HG03558 (cell line): Measurements from ENCODE around the gene HRG.
"Not testable (repeated sequence)": the region's sequence is repeated elsewhere in the genome, so short reads cannot be mapped to it uniquely, and the experiment has no call there.

ENCODE experiments used
- ATAC-seq: cut with Tn5 transposase; IDR thresholded peaks from one replicate; pipeline ENCODE4 v1.9.1; 2021; ENCODE audit warnings: moderate number of reproducible peaks; ENCODE audit not compliant: unreplicated experiment; ENCODE audit errors: extremely low read depth

The HRG gene

GRCh38 chr3:186678604-186679003 lies 12.8 kb downstream of the HRG start:
- ATAC-seq = no peak

- ATAC-seq = no peak
These were observed 13.3 kb downstream of the HRG start for GRCh38 chr3:186679151-186679550.

- ATAC-seq = no peak
These were observed 15.1 kb downstream of the HRG start for GRCh38 chr3:186680869-186681268.

GRCh38 chr3:186682812-186683211 lies 17.0 kb downstream of the HRG start:
- no peak for ATAC-seq

- no peak for ATAC-seq
These were observed 18.2 kb downstream of the HRG start for GRCh38 chr3:186683979-186684378.

- not testable (repeated sequence) for ATAC-seq
These were observed 20.7 kb downstream of the HRG start for GRCh38 chr3:186686475-186686874.

- ATAC-seq = no peak
These were observed 21.4 kb downstream of the HRG start for GRCh38 chr3:186687120-186687651.

GRCh38 chr3:186690304-186690703 lies 24.5 kb downstream of the HRG start:
- ATAC-seq = not testable (repeated sequence)

- ATAC-seq = no peak
These were observed 25.9 kb downstream of the HRG start for GRCh38 chr3:186691676-186692075.

GRCh38 chr3:186693843-186694242 lies 28.0 kb downstream of the HRG start:
- no peak for ATAC-seq

GRCh38 chr3:186694288-186695032 lies 28.6 kb downstream of the HRG start:
- ATAC-seq = no peak

GRCh38 chr3:186696522-186696921 lies 30.7 kb downstream of the HRG start:
- ATAC-seq = no peak

- no peak for ATAC-seq
These were observed 31.7 kb downstream of the HRG start for GRCh38 chr3:186697510-186697909.

- ATAC-seq = no peak
These were observed 34.5 kb downstream of the HRG start for GRCh38 chr3:186700267-186700666.

GRCh38 chr3:186702451-186702850 lies 36.6 kb downstream of the HRG start:
- not testable (repeated sequence) for ATAC-seq

GRCh38 chr3:186705882-186706780 lies 40.3 kb downstream of the HRG start:
- no peak for ATAC-seq

GRCh38 chr3:186708983-186709679 lies 43.3 kb downstream of the HRG start:
- ATAC-seq = no peak

- not testable (repeated sequence) for ATAC-seq
These were observed 44.9 kb downstream of the HRG start for GRCh38 chr3:186710694-186711093.

GRCh38 chr3:186713499-186713898 lies 47.7 kb downstream of the HRG start:
- ATAC-seq = no peak

- no peak for ATAC-seq
These were observed 51.2 kb downstream of the HRG start, which contains the start of gene KNG1 for GRCh38 chr3:186717039-186717457. KNG1 (plus strand) TSS chr3:186717359; CDS start chr3:186717543, 184 bp downstream.
